PFSK-1 (cell line): ENCODE results near the gene UIMC1.

Experiments
- FOXP2 ChIP-seq: optimal IDR thresholded peaks from 2 replicates; pipeline ENCODE3; 2011; ENCODE audit warnings: borderline replicate concordance, control low read depth, inconsistent platforms; ENCODE audit not compliant: insufficient read depth; ENCODE audit errors: extremely low read length, extremely low read depth
- POLR2AphosphoS5 ChIP-seq: IDR thresholded peaks from 2 replicates; pipeline ENCODE4 v1.6.1; 2012; ENCODE audit warnings: low read depth, mild to moderate bottlenecking, control low read depth, low read length, moderate library complexity
- REST ChIP-seq, 2 experiments: IDR thresholded peaks; 2 replicates each; pipeline versions ENCODE4 v1.6.1 to v1.8.0; 2011 to 2012; ENCODE audit warnings: low read depth in 2 of 2, low read length in 2 of 2, control low read depth in 1 of 2, inconsistent platforms in 1 of 2, mild to moderate bottlenecking in 1 of 2, moderate library complexity in 1 of 2; ENCODE audit not compliant: insufficient read depth in 1 of 2
- SIN3A ChIP-seq: IDR thresholded peaks from 2 replicates; pipeline ENCODE4 v1.6.1; 2012; ENCODE audit warnings: mild to moderate bottlenecking, low read length, moderate library complexity, borderline replicate concordance; ENCODE audit not compliant: insufficient read depth
- TAF1 ChIP-seq: IDR thresholded peaks from 2 replicates; pipeline ENCODE4 v1.6.1; 2012; ENCODE audit warnings: low read length, control low read depth, borderline replicate concordance; ENCODE audit not compliant: insufficient read depth

Gene UIMC1

DNA sequence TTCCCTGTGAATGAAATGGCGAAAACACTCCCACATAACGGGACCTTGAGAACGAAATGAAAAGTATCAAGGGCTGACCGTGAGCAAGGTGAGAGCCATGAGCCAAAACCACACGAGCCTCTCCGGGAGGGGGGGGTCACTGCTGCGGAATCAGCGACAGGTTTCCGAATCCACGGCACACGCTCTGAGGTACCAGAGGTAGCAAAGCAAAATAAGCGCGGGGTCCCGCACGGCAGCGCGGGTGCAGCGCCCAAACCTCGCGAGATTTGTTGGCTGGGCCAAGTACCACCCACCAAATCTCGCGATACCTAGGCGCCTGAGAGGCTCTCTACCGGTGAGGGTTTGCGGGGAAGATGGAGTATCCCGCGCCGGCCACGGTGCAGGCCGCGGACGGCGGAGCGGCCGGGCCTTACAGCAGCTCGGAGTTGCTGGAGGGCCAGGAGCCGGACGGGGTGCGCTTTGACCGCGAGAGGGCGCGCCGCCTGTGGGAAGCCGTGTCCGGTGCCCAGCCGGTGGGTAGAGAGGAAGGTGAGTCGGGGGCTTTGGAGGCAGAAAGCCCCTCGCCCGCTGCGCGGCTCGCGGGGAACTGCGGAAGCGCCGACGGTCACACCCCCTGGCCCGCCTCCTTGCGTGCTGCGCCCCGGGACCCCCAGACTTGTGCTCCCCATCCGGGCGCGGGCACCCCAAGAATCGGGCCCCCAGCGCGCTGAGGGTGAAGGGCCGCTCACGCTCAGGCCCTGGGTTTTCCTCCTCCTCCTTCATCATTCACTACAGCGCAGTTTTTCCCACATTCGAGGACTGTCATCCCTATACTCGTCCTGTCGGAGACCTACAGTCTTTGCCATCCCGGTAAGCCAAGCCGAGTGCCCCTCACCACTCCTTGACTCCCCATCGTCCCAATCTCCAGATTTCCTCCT is 16.1 kb upstream of the UIMC1 start, which contains the start of gene ZNF346:
Gene ZNF346, plus strand, starts transcription at position 311 of the 917 bp plus-strand sequence. Its CDS starts 43 bp downstream, at position 354.
- TF ChIP-seq SIN3A (peak; percentile 88; the same call in 1 of the 2 replicates), POLR2AphosphoS5 (peak; percentile 87), TAF1 (peak; percentile 88; the same call in 1 of the 2 replicates), REST (IDR thresholded peaks at IDR 0.05; ENCODE audit: insufficient read depth in 1 of 2, low read depth in 2 of 2, low read length in 2 of 2) (0 out of 4 replicates have a peak, but pooled peaks of 1 of the 2 experiments have one; percentile 28), FOXP2 (peak; percentile 14)

DNA sequence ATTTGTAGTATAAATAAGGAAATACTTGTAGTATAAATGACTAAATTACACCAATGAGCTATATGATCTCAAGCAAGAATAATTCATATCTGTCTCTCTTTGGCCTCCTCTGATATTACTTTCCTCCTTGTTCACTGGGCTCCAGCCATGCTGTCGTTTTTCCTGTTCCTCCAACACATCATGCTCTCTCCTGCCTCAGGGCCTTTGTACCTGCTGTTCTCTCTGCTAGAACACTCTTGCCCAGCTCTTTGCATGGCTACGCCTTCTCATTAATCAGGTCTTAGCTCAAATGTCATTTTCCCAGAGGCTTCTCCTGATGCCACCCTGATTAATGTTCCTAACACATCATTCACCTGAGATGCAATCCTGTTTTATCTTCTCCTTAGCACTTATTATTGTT is 13.5 kb upstream of the UIMC1 start:
- TF ChIP-seq REST (IDR thresholded peaks at IDR 0.05; ENCODE audit: insufficient read depth in 1 of 2, low read depth in 2 of 2, low read length in 2 of 2) (no peak), FOXP2 (no peak)

DNA sequence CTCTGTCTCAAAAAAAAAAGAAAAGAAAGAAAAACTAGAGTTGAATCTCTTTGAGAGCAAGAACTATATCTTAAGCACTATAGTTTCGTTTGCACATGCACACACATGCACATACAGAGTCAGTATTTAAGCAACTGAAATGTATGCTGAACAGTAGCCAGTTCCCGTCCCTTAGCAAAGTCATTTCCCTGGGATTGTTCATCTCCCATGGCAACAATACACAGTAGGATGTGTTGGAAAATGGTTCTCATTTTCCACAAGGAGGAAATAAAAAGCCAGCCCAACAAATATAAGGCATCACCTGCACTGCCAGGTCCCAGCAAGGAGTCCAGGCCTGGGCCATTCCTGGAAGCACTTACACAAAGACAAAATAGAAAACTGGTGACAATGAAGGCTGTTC is 11.8 kb upstream of the UIMC1 start:
- TF ChIP-seq REST (IDR thresholded peaks at IDR 0.05; ENCODE audit: insufficient read depth in 1 of 2, low read depth in 2 of 2, low read length in 2 of 2) (no peak), FOXP2 (no peak), POLR2AphosphoS5 (no peak)

- TF ChIP-seq SIN3A = no peak
- TF ChIP-seq REST (IDR thresholded peaks at IDR 0.05; ENCODE audit: insufficient read depth in 1 of 2, low read depth in 2 of 2, low read length in 2 of 2) = no peak
- no peak for TF ChIP-seq FOXP2
- TF ChIP-seq POLR2AphosphoS5 = no peak
- TF ChIP-seq TAF1 = no peak
These were observed 8.6 kb upstream of the UIMC1 start for GRCh38 chr5:177015156-177015555.

- TF ChIP-seq REST (IDR thresholded peaks at IDR 0.05; ENCODE audit: insufficient read depth in 1 of 2, low read depth in 2 of 2, low read length in 2 of 2) (no peak), FOXP2 (no peak), TAF1 (no peak), POLR2AphosphoS5 (no peak), SIN3A (no peak)
These were observed 3.6 kb upstream of the UIMC1 start for GRCh38 chr5:177010153-177010552.
